ENCODE results near the gene PHB1. TPM values are rescaled to one million over a fixed set of nuclear protein-coding genes. Genes with fewer than 3 reads are reported as not detected.

PHB1 gene
- total RNA-seq: 135 and 209 TPM in 2 replicates

DNA sequence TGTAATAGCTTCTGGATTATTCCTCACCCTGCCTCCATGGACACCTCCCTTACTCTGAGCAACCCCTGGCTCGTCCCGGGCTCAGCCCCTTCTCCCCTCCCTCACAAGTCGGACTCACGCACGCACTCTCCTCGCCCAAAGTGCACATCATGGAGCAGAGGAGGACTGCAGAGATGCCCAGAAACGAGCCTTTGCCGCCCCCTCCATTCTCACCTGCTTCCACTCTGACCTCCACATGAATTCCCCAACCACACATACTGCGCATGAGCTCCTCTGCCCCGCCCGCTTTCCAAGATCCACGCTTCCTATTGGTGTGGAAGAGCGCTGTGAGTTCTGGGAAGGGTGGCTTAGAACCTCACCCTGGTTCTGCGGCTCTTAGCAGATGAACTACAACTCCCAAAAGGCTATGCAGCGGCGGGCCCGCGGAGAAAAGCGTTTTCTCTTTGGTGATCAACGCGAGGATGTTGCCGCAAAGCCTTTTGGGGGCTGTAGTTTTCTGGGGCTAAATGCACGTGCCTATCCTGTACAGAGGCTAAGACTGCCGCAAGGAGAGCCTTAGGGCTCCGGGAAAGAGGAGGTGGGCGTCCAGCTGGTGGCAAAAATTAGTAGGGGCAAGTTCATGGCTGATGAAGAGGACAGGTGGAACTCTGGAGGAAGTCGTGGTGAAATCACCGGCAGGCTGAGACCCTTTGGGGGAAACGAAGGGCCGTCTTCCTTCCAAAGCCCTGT is at the start of gene PHB1:
Gene PHB1 (minus strand): TSS at position 261 of the 729 bp plus-strand sequence. CDS start 1,618 bp downstream, outside the sequence.

DNA sequence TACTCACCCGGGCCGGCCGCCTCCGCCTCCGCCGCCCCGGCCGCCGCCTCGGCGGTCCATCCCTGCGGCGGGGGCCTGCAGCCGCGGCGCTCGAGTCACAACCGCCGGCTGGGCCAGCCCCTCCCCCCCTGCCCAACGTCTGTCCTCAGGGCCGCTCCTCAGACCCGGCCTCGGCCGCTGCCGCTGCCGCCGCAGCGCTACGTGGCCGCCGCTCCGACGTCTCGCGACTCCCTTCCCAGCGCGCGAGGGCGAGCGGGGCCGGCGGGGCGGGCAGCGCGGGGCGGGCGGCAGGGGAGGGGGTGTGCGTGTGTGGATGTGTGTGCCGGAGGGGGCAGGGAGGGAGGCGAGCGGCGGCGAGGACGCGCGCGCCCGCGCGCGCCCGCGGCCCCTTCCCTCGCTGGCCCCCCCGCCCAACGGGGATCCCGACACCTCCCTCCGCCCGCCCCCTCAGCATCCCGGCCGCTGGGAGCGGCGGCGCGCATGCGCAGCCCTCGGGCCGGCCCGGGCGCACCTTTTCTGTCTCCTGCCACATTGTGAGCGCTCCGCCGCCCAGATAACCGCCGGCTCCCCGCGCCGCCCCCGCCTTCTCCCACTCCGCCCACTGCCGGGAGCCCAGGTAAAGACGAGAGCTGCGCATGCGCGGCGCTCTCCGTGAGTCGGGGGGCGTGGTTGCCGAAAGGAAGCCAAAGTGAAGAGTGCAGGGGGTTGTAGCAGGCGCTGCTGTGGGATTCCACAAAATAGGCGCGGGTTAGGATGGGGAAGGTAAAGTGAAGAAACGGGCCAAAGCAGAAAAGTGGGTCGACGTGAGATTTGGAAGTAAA is 52.6 kb downstream of the PHB1 start, which contains the start of gene ZNF652:
Gene ZNF652 (minus strand): TSS at position 349 of the 821 bp plus-strand sequence. CDS start 44,525 bp downstream, outside the sequence.

Other genes with a start within 250 kb of the PHB1 start
- not detected in 2 replicates for gene GNGT2, start 204.3 kb downstream of the PHB1 start, total RNA-seq
- gene ABI3, start 204.2 kb downstream of the PHB1 start, total RNA-seq: not detected in 2 replicates
- 0.11 TPM in 1 of 2 replicates, not detected in the other for gene PHOSPHO1, start 184.1 kb downstream of the PHB1 start, total RNA-seq
- gene ZNF652, start 52.6 kb downstream of the PHB1 start, total RNA-seq: 6.0 and 7.1 TPM in 2 replicates
- gene NGFR, start 80.4 kb upstream of the PHB1 start, total RNA-seq: 24.0 and 64.8 TPM in 2 replicates
- 0.08 and 0.38 TPM in 2 replicates for gene NXPH3, start 161.0 kb upstream of the PHB1 start, total RNA-seq

Measured in hair follicular keratinocyte (primary cell).